Lung (tissue), 12 donors: ENCODE measurements around the gene ZNF768. TPM values are rescaled to one million over a fixed set of nuclear protein-coding genes. Genes with fewer than 3 reads are reported as not detected.

Experiments used
- ATAC-seq: fragments of 200-7000 bp; cut with Tn5 transposase; one replicate; pipeline ENCODE4 v1.9.1; 2020; ENCODE audit warnings: moderate number of reproducible peaks; ENCODE audit not compliant: insufficient read depth, low FRiP score
- DNase-seq, 3 donors: peaks; one replicate each; pipeline ENCODE4 v3.0.0-alpha.2; 2013 to 2017
- H3K27ac ChIP-seq, 2 donors: one replicate each; pipeline ENCODE4 v1.5.1; 2013; ENCODE audit warnings: mild to moderate bottlenecking in 2 of 2, moderate library complexity in 2 of 2, control low read depth in 1 of 2, inconsistent platforms in 1 of 2, low read depth in 1 of 2, low read length in 1 of 2
- H3K27me3 ChIP-seq, 3 donors: one replicate each; pipeline ENCODE4 v1.5.1; 2013; ENCODE audit warnings: low read length in 2 of 3; ENCODE audit not compliant: control insufficient read depth in 3 of 3, insufficient read depth in 3 of 3
- H3K36me3 ChIP-seq, 4 donors: one replicate each; pipeline ENCODE4 v1.5.1; 2013; ENCODE audit warnings: low read length in 4 of 4, mild to moderate bottlenecking in 1 of 4, moderate library complexity in 1 of 4; ENCODE audit not compliant: control insufficient read depth in 4 of 4, insufficient read depth in 4 of 4
- H3K4me1 ChIP-seq, 5 donors: one replicate each; pipeline ENCODE4 v1.5.1; 2013; ENCODE audit warnings: low read length in 5 of 5, mild to moderate bottlenecking in 2 of 5, moderate library complexity in 1 of 5; ENCODE audit not compliant: control insufficient read depth in 5 of 5, insufficient read depth in 5 of 5
- H3K4me3 ChIP-seq: one replicate; pipeline ENCODE4 v1.5.1; 2013; ENCODE audit warnings: mild to moderate bottlenecking, control low read depth, moderate library complexity
- H3K9ac ChIP-seq, 2 donors: one replicate each; pipeline ENCODE4 v1.5.1; 2013; ENCODE audit warnings: low read length in 2 of 2, control low read depth in 1 of 2; ENCODE audit not compliant: insufficient read depth in 1 of 2
- H3K9me3 ChIP-seq, 4 donors: one replicate each; pipeline ENCODE4 v1.5.1; 2013; ENCODE audit warnings: low read length in 3 of 4, mild to moderate bottlenecking in 1 of 4, moderate library complexity in 1 of 4; ENCODE audit not compliant: control insufficient read depth in 4 of 4, insufficient read depth in 3 of 4
- WGBS, 2 donors: extraction: QIAGEN DNeasy Blood & Tissue Kit; methylation state at CpG; one replicate each; pipeline ENCODE4 v1.1.7; 2013; 5-methylcytosine and 5-hydroxymethylcytosine counted together
- polyA plus RNA-seq, 2 donors: library from polyadenylated mRNA; stranded (reverse); fragments of 200-250 nt; gene quantifications; one replicate each; pipeline ENCODE4 v1.2.1, GENCODE V29; 2013
- total RNA-seq, 2 donors: library from RNA; depleted of rRNA in 1 of 2; stranded (reverse); fragments of >200 nt in 1 of 2; gene quantifications; one replicate each; pipeline ENCODE4 v1.2.1, GENCODE V29; 2014 to 2021
- TF ChIP-seq, protein P1 (sequence below): IDR thresholded peaks from 2 replicates; pipeline ENCODE4 v1.5.1; 2012; ENCODE audit warnings: mild to moderate bottlenecking; ENCODE audit errors: control extremely low read depth, extremely low read depth
- donor health status: control.
- donor health status: control.
- donor health status: Bipolar disorder and iron deficiency.
- donor health status: healthy.
- donor health status: DM: yes; HTN: yes; CAD: no.

Gene ZNF768
- total and polyA plus RNA-seq, 4 donors: 17.9 to 45.1 (median 27.0) TPM

DNA sequence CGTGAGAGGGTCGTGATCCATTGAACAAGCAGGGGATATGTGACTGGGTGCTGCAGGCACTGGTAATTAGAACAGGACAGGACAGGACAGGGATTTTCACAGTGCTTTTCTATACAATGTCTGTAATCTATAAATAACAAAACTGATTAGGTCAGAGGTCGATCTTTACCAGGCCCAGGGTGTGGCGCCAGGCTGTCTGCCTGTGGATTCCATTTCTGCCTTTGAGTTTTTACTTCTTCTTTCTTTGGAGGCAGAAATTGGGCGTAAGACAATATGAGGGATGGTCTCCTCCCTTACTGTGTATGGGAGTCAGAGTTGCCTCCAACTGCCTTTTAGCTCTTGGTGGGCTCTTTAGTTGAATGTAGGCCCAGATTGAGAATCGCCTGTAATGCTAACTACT lies 33.3 kb upstream of the ZNF768 start:
- no peak for ATAC-seq
- Histone ChIP-seq H3K9me3 (no peaks in the 10 kb centered on the region), H3K27me3 (no peaks in the 10 kb centered on the region), H3K4me3 (no peak overlapping the region), H3K9ac (no peak overlapping the region), H3K27ac (no peak overlapping the region), H3K4me1 (peaks cover 0 to 10% (median 0%) of the 10 kb centered on the region in 5 donors), H3K36me3 (peaks cover 0 to 14% (median 4%) of the 10 kb centered on the region in 4 donors)
- no peak for DNase-seq
- TF ChIP-seq, protein P1, sequence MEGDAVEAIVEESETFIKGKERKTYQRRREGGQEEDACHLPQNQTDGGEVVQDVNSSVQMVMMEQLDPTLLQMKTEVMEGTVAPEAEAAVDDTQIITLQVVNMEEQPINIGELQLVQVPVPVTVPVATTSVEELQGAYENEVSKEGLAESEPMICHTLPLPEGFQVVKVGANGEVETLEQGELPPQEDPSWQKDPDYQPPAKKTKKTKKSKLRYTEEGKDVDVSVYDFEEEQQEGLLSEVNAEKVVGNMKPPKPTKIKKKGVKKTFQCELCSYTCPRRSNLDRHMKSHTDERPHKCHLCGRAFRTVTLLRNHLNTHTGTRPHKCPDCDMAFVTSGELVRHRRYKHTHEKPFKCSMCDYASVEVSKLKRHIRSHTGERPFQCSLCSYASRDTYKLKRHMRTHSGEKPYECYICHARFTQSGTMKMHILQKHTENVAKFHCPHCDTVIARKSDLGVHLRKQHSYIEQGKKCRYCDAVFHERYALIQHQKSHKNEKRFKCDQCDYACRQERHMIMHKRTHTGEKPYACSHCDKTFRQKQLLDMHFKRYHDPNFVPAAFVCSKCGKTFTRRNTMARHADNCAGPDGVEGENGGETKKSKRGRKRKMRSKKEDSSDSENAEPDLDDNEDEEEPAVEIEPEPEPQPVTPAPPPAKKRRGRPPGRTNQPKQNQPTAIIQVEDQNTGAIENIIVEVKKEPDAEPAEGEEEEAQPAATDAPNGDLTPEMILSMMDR: no peak
- 86 to 90% methylated on average over 6 of the region's 6 CpGs for WGBS, 2 donors

DNA sequence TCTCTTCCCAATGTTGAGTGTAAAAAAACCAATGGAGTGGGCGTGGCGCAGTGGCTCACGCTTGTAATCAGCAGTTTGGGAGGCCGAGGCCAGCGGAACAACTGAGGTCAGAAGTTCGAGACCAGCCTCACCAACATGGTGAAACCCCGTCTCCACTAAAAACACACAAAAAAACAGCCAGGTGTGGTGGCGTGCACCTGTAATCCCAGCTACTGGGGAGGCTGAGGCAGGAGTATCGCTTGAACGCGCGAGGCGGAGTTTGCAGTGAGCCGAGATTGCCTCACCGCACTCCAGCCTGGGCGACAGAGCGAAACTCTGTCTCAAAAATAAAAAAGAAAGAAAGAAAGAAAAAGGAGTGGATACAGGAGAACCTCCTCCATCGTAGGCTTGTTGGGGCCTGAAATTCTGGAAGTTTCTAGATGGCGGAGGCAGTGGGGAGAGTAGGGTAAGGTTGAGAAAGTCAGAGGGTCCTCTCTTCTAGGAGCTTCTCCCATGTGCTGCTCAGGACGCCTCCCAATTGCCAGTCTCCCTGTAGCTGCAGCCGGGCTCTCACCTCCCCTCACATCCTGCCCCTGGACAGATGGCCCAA lies 32.5 kb upstream of the ZNF768 start:
- peaks cover 0 to 18% (median 4%) of the 10 kb centered on the region in 4 donors for H3K36me3 ChIP-seq
- no peak overlapping the region for H3K4me3 ChIP-seq
- H3K9ac ChIP-seq: peak overlapping the region in 1 of 2 donors; percentile 43
- H3K27ac ChIP-seq: peak overlapping the region; percentile 87 to 93
- H3K4me1 ChIP-seq: peaks cover 0 to 10% (median 0%) of the 10 kb centered on the region in 5 donors
- H3K9me3 ChIP-seq: no peaks in the 10 kb centered on the region
- TF ChIP-seq, protein P1: no peak
- DNase-seq: no peak
- H3K27me3 ChIP-seq: no peaks in the 10 kb centered on the region
- WGBS, 2 donors: 86 to 89% methylated on average over 21 of the region's 21 CpGs
- ATAC-seq: no peak

DNA sequence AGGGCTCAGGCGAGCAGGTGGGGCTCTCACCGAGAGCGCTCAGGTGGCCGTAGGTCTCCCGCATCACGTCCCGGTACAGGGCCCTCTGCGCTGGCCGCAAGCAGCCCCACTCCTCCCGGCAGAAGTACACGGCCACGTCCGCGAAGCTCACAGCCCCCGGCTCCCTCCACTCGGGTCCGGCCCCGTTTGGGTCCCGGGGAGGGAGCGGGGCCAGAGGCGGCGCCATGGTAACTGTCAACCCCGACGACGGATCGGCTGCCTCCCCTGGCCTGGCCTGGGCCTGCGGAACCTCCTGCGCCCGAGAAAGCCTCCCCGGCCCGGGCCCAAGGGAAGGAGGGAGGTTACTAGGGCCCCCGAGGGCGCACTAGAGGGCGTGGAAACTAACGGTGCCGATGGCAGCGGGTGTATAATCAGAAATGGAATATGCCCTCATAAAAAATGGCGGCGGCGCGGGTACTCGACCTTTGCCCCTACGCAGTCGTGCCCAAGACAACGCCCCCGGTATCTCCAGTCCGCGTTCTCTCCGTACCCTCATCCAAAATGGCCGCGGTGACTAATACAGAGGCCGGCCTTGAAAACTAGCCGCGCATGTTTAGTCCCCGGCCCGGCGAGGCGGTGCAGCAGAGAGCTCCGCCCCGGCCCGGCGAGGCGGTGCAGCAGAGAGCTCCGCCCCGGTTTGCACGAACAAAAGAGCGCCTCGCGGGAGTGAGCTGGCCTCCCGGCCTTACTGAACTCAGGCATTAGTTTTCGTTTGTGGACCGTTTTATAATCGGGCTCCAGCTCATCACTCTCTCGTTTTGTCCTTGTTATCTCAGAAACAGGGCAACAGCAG lies 31.8 kb upstream of the ZNF768 start, which contains the start of gene ZNF764:
Gene ZNF764 (minus strand): TSS at position 418 of the 832 bp plus-strand sequence. CDS start 192 bp downstream, at position 226.
- Histone ChIP-seq H3K36me3 (peaks cover 0 to 20% (median 4%) of the 10 kb centered on the region in 4 donors), H3K9me3 (no peaks in the 10 kb centered on the region), H3K27ac (peak within 1 kb of the TSS; percentile 93 to 95), H3K9ac (peak within 1 kb of the TSS; percentile 83 to 88), H3K27me3 (no peaks in the 10 kb centered on the region), H3K4me1 (peaks cover 0 to 10% (median 0%) of the 10 kb centered on the region in 5 donors), H3K4me3 (peak within 1 kb of the TSS; percentile 51)
- TF ChIP-seq, protein P1: no peak
- DNase-seq (peak; percentile 98 to 99 (median 98)), ATAC-seq (peak; percentile 96)
- WGBS, 2 donors: 0% methylated on average over 74 of the region's 74 CpGs
